Cardiac fibroblast (primary cell): Measurements from ENCODE around the gene WASF3.

Experiments used
- DNase-seq, 2 donors: peaks; one replicate each; pipeline versions ENCODE4 v3.0.0 to v3.0.0-alpha.2; 2010; ENCODE audit warnings: low read depth in 2 of 2
- H3K4me3 ChIP-seq, 2 donors: replicated peaks in 1 of 2; 1 replicate in 1 of 2; 2 replicates in 1 of 2; pipeline ENCODE4 v1.5.1; 2011; ENCODE audit warnings: low read depth in 2 of 2, low read length in 2 of 2, mild to moderate bottlenecking in 2 of 2, moderate library complexity in 1 of 2
- CTCF ChIP-seq: IDR thresholded peaks from one replicate; pipeline ENCODE4 v1.5.1; 2011; ENCODE audit warnings: low read depth, mild to moderate bottlenecking, low read length, inconsistent platforms

WASF3 gene

GRCh38 chr13:26699197-26699490, 141.7 kb downstream of the WASF3 start:
- TF ChIP-seq CTCF, result no peak
- no peak for DNase-seq
- H3K4me3 ChIP-seq, result no peak overlapping the region

- H3K4me3 ChIP-seq, result no peak overlapping the region
- TF ChIP-seq CTCF, result no peak
- DNase-seq, result no peak
These were observed 148.1 kb downstream of the WASF3 start for GRCh38 chr13:26705536-26705935.

GRCh38 chr13:26706381-26706780, 148.9 kb downstream of the WASF3 start:
- TF ChIP-seq CTCF, result peak; percentile 5
- H3K4me3 ChIP-seq, result no peak overlapping the region
- DNase-seq, result no peak

- peak; percentile 68 to 73 for DNase-seq
- no peak overlapping the region for H3K4me3 ChIP-seq
- TF ChIP-seq CTCF, result peak; percentile 72
These were observed 149.9 kb downstream of the WASF3 start for GRCh38 chr13:26707122-26708006.

- no peak for DNase-seq
- no peak overlapping the region for H3K4me3 ChIP-seq
- no peak for TF ChIP-seq CTCF
These were observed 150.5 kb downstream of the WASF3 start for GRCh38 chr13:26708007-26708297.

- H3K4me3 ChIP-seq, result no peak overlapping the region
- no peak for DNase-seq
- TF ChIP-seq CTCF, result no peak
These were observed 152.0 kb downstream of the WASF3 start for GRCh38 chr13:26709461-26709860.

GRCh38 chr13:26710166-26710565, 152.7 kb downstream of the WASF3 start:
- no peak for DNase-seq
- H3K4me3 ChIP-seq, result no peak overlapping the region
- no peak for TF ChIP-seq CTCF
